SIG-M5 (cell line): Measurements from ENCODE around the gene POLR3C.

ENCODE experiments used
- DNase-seq: peaks from one replicate; lab custom pipeline; 2025; lab: John Stamatoyannopoulos, UW

The POLR3C gene

DNA sequence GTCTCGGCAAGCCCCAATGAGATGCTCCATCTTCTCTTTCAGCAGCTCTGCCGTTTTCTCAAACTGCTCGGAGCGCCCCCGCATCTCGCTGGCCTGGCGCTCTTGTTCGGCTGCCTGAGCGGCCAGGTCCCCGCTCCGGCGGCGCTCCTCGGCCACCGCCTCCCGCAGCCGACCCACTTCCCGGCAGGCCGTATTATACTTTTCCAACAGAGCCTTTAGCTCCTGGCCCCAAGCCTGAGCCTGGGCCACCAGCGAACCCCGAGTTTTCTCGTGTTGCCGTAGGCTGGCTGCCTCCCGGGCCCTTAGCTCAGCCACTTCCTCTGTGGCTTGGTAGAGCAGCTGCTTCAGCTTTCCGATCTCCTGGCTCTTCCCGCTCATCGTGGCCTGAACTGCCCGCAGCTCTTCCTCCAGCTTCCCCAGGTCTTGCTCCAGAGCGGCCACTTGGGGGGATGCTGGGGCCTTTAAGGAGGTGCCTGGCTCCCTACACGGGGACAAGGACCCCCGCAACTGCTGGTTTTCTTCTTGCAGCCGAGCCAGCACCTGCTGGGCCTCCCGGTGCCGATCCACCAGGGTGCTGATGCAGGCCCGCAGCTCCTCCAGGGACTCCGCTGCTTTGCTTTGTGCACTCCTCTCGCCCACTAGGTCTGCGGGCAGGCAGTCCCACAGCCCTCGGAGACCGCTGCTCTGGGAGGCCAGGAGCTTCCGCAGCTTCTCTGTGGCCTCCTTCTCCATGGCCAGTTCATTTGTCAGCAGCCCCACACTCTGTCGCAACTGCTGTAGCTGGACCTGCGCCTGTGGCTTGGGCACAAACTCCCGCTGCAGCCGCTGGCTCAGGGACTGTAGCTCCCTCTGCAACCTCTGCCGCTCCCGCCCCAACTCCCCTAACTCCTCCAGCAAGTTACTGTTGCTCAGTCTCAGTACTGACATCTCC is 48.3 kb downstream of the POLR3C start:
- no peak for DNase-seq

DNA sequence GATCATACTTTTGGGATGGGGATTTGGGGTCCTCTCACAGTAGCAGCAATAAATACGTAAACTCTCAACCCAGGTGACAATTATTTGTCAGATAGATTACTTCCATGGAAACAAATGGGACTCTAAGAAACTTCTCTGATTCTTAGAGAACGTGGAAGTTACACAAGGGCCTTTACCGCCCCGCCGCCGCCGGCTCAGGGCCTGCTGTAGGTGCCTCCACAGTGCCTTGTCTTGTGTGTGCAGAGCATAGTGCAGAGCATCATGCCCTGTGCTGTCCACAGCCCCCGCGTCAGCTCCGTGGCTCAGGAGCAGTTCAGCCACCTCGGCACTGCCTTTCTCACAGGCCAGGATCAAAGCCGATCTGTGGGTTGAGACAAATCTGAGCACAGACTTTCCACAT is 50.6 kb downstream of the POLR3C start:
- DNase-seq: no peak

DNA sequence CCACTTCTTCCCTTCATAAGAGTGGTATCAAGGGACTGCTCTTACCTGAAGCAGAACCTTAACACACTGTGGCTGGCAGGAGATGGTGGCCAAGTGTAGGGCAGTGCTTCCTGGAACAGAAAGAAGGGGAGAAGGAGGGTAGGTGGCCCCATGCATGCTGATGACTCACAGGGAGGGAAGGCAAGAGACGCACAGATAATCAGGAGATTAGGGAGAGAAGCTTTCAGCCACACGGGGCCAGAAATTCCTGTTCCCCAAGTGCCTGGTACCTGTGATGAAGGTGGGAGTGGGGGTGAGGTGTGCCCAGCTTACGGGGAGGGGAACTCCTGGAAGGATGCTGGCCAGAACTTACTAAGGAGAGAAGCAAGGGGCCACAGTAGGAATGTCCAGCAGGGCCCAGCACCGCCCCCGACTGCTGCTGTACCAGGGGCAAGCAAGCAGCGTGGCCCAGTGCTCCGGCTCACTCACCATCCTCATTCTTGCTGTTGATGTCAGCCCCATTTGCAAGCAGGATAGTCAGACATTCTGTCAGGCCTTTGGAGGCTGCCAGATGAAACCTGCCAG is 54.0 kb downstream of the POLR3C start:
- no peak for DNase-seq

DNA sequence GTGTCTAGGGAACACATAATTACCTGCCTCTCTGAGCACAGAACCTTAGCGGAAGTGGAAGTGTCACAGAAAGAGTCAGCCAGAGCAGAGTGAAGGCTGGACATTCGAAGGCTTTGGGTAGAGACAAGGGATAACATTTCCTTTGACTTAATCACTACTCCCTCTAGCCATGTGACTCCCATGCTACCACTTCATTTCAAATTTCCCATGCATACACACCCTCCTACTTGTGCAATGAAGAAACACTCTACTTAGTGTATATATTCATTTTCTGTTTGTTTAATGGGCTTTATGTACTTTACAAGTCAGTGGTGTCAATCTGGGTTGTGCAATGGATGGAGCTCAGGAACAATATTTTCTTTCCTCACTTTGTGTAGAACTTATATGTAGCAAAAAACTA is 54.7 kb downstream of the POLR3C start:
- no peak for DNase-seq

DNA sequence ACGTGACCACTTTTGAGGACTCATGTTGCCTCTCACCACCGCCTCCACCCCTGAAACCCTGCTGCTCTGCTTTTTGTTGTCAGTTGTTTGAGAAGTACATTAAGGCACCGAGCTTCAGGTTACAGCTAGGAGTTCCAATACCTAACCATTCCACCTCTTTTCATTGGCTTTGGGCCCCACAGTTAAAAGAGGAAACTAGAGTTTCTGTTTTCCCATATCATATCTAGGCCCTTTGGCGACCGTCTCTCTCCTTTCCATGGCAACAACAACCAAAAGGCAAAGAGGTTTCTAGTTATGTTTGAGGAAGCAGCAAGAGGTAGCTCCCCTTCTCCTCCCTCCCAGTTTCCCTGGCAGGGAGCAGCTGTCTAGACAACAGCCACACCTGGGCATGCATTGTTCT is 55.8 kb downstream of the POLR3C start:
- no peak for DNase-seq

DNA sequence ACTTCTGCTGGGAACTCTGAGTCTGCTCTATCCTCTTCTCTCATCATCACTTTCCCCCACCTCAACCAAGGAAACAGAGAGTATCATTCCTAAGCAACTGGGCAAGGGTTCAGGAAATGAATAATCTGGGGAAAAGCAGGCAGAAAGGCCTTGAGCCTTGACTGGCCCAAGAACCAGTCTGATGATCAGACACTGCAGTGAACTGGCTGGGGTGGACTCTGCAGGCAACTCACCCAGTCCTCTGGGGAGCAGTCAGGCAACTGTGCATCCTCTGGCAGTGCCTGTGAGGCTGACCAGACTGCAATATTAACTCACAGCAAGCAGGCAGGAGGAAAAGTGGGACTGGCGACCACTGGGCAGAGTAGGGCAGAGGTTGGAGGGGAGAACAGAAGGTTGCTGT is 60.7 kb downstream of the POLR3C start:
- no peak for DNase-seq

DNA sequence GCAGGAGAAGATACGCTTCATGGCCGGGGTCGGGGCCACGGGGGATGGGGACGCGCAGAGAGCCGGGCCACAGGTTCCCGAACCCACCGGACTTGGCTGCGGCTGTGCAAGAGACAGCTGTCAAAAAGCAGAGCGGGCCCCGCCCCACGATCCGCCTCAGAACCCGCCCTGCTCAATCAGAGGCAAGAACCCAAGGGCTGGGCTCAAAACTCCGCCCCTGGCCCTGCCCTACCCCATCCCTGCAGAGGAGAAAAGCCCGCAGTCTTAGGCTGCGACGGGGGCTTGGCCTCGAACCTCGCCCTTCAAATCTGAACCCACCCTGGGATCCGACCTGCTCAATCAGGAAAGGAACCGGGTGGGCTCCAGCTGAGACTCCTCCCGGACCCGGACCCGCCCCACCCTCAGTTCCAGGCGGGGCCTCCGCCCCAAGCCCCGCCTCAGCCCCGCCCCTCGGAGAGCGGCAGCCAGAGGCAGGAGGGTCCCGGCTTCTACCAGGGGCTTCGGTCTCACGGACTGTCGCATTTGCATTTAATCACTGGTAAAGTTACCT is 61.8 kb downstream of the POLR3C start, which contains the start of gene ANKRD35:
TSS of gene ANKRD35 (minus strand) at position 129 of the 550 bp plus-strand sequence. CDS start at position 21, 108 bp downstream.
- DNase-seq: no peak

DNA sequence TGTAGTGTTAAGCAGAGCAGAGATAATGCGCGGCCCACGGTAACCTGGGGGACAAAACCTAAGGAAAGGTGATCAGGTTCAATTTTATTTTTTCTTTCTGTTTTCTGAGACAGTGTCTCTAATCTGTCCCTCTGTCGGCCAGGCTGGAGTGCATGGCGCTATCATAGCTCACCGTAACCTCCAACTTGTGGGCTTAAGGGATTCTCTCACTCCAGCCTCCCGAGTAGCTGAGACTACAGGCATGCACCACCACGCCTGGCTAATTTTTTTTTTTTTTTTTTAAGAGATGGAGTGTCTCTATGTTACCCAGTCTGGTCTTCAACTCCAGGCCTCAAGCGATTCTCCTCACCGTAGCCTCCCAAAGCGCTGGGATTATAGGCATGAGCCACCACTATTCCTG is 62.4 kb downstream of the POLR3C start:
- DNase-seq: no peak

DNA sequence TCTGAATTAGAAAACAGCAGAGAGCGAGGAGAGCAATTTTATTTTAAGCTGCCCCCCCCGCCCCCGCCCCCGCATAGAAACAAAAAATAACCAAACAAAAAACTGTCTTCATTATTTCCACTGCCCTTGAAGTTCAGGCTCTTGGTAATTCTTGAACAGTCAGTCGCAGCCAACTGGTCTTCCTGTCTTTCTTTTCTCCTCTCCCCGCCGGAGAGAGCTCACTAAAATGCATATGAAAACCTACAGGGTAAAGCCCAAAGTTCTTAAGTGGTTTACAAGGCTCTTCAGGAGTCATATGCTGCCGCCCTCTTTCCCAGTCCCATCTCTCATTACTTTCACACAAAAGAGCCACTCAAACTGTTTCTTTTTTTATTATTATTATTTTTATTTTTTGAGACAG is 62.8 kb downstream of the POLR3C start:
- DNase-seq: no peak

DNA sequence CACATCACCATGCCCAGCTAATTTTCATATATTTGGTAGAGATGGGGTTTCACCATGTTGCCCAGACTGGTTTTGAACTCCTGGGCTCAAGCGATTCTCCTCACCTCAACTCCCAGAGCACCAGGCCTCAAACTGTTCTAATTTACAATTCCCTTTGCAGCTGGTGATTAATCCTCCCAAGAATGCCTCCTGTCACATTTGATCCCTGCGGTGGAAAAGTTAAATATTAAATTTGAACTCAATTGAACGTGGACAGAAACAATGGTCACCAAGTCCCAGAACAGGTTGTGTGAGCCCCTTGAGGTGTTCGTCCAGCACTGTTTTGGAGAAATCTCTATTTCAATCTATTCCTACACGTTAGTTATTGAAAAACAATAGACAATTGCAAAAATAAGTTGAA is 63.6 kb downstream of the POLR3C start:
- no peak for DNase-seq

DNA sequence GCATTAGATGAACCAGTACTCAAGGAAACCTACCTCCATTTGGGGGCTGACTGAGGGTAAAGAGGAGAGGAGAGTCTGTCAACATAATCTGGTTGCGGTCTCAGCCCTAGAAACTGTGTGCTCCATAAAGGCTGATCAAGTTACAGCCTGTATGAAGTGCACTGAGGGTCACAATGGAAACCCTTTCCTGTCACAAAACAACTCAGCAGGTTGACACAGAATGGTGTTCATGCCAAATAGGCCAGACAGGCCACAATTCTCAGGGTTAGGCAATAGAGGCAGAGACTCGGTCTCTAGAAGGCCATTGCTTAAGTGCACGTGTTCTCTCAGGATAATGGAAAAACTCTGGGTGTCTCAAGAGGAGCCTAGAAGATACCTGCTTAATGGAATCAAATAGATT is 65.7 kb downstream of the POLR3C start:
- DNase-seq: no peak

DNA sequence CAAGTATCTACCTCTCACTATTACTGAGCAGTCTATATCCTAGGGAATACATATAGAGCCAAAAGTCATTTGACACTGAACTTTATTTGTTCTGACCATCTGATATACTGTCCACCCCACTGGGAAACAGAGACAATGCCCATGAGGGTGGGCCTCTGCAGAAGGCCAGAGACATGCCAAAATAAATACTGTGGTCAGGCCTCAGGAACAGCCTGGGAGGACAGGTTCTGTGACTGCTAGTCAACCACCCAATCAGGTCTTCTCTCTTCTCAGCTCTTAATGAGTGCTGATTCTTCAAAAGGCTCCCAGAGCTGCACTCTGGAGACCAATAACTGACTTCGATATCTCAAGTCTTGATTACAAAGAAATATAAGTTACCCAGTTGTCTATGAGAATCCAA is 67.1 kb downstream of the POLR3C start:
- DNase-seq: no peak

DNA sequence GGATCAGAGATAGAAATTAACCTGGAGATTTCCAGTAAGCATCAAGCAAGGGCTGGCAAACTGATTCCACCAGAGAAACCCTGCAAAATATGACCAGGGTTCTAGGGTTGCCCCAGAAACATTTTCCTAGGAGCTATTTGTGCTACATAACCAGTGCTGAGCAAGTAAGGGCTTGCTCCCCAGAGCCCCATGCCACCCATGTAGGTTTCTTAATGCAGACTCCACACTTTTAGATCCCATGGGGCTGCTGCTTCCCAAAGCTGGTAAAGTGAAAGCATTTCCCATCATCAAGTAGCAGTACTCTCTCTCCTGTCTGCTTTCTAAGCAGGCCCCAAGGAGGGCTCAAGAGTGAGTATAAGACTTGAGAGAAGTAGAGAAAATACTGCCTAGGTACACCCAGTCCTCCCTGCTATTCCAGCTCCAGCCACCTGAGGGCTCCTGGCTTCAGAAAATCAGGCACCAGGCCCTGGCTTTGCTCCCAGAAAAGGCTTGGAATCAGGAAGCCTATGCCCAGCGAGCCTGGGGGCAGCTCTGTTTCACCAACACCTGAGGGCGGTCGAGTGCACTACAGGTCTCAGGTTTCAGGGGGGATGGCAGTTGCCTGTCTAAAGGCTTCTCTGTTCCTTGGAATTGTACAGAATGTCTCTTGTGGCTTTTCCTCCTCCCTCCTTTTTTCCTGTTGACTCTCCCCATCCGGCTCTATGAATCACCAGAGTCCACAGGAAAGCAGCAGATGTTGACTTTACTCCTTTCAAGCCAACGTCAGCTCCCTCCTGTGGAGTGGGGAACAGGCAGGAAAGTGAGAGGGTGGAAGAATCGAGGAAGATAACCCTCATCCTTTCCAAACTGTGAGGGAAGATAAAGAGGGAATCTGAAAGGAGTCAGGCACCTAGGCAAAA is 67.8 kb downstream of the POLR3C start:
- DNase-seq: no peak

DNA sequence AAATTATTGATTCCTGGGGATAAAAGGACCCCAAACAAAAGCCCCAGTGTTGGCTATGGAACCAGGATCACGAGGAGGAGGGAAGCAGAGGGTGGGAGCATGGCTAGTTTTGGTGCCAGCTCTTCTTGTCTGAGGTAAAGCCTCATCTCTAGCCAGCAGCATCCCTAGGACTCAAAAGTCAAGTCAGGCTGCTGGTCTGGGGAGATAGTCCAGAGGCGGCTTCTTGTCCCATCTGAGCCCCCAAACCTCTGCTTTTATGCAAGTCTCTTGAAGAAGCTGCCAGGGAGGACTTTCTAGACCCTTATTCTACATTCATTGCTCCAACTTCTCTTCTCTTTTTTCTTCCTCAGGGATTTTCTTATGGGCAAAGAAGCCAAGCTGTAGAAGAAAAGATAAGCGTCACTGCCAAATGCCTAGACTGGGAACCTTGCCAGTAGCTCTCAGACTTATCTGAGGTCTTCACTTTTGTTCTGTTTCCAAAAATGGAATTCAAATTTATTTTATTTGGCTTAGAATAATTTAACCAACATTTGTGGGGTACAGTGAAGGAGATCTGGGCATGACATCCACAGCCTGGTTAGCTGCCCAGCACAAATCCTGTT is 68.6 kb downstream of the POLR3C start:
- DNase-seq: no peak

DNA sequence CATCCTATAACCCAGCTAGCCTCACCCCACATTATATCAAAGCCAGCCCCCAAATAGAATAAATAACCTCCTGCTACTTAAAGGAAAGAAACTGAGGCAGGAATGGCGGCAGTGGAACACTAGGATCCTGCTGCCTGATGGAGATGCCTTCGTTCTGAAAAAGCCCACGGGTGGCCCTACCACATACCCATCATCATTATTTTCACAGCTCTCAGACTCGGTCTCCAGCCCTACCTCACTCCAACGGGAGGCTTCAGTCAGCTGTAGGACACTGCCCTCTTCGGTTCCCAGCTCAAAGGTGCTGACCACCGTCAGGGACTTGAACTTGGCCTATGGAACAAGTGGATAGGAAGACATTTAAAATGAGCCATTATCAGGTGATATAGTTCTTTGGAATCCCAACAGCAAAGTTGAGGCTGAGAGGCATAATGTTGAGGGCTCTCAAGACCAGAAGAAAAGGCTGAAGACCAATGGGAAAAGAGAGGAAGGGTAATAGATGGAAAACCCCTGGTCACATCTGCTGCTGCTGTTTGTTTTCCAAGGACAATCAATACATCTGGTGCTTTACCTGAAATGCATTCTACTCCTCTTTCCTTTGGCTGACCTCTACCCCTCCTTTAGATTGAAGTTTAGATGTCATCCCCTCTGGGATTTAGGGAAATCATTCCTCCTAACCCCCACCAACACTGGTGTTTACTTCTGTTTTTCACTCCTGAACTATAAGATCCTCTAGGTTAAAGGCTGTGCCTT is 69.5 kb downstream of the POLR3C start:
- DNase-seq: no peak
